GM18526 (cell line): Measurements from ENCODE around the gene IKZF3.

Experiments
- POLR2A ChIP-seq: IDR thresholded peaks from 3 replicates; pipeline ENCODE4 v1.6.1; 2011; ENCODE audit not compliant: insufficient read length; ENCODE audit errors: extremely low read depth

IKZF3 gene

DNA sequence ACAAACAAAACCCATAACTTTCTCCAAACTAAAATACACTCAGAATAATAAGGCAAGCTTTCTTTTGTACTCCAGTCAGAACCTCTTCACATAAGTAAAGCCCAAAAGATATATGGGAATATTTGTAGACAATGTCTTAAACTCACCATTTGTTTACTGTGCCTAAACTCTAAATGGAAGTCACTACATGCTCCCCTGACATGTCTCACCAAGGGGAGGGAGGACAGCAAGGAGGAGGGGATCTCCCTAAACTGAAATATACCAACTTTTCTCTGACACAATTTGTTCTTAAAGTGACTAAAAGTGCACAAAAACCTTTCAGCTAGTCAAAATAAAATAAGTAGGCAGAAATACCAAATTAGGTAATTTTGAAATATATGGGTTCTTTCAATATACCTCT lies 87.9 kb downstream of the IKZF3 start:
- no peak for TF ChIP-seq POLR2A

GRCh38 chr17:39775031-39775430 lies 89.1 kb downstream of the IKZF3 start:
- no peak for TF ChIP-seq POLR2A

DNA sequence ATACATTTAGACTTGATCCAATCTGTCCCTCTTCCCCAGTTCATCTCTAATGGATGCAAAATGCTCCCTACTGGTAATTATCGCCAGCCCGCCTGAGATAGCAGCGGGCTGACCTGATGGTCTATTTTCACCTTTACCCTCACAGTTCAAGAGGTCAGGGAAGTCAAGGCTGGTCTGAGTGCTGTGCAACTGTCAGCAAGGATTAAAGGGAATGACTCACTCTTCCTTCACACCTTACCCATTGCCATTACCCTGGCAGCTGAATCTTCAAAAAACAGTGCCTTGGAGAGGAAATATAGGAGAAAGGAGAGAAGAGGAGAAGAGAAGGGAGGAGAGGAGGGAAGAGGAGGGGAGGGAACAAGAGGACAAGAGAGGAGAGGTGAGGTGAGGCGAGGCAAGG lies 90.1 kb downstream of the IKZF3 start:
- TF ChIP-seq POLR2A = no peak

- TF ChIP-seq POLR2A = no peak
Observed at GRCh38 chr17:39772987-39773934, 90.9 kb downstream of the IKZF3 start.

DNA sequence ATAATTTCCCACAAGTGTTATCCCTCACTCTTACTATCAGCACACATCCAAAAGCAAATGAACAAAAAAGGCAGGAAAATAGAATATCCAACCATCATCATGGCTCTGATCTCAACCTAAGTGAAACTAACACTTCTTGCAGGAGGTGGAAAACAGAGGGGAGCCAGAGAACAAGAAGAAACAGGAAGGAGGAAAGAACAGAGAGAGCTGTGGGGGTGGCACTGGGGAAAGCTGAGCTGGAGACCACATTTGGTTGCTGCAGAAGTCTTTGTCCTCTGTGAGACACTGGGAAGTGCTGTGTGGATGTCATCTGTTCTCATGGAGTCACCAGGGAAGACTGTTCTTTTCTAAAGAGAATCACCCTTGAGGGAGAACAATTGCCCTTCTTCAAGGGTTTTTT lies 91.7 kb downstream of the IKZF3 start:
- TF ChIP-seq POLR2A = no peak

DNA sequence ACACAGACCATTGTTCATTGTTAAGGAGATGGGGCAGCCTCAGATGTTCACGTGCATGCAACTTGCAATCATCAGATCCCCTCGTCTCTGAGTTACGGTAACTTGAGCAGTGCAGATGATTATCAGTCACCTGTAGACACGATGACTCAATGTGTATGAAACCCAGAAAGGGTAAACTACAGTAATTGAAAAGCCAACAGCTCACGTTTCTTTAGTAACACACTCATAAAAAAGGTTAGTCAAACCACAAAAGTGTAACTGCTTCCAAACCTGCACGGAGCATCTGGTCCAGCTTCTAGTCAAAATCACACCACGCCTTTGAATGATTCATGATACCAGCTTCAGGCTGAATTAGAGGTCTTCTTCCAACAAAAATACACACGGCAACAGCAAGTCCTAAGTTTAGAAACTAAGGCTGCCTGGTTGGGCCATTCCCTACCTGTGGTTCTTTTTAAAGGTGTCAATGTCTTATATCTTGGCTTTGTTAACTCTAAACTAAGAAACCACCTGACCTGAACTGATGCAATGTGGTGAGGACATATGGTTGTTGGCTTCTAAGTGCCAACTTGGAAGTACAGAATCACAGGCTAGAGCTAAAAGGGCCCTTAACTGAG lies 94.0 kb downstream of the IKZF3 start:
- peak; percentile 16 for TF ChIP-seq POLR2A

GRCh38 chr17:39767147-39767546 lies 97.0 kb downstream of the IKZF3 start:
- no peak for TF ChIP-seq POLR2A

GRCh38 chr17:39765766-39766165 lies 98.3 kb downstream of the IKZF3 start:
- no peak for TF ChIP-seq POLR2A

GRCh38 chr17:39765175-39765574 lies 98.9 kb downstream of the IKZF3 start:
- no peak for TF ChIP-seq POLR2A

DNA sequence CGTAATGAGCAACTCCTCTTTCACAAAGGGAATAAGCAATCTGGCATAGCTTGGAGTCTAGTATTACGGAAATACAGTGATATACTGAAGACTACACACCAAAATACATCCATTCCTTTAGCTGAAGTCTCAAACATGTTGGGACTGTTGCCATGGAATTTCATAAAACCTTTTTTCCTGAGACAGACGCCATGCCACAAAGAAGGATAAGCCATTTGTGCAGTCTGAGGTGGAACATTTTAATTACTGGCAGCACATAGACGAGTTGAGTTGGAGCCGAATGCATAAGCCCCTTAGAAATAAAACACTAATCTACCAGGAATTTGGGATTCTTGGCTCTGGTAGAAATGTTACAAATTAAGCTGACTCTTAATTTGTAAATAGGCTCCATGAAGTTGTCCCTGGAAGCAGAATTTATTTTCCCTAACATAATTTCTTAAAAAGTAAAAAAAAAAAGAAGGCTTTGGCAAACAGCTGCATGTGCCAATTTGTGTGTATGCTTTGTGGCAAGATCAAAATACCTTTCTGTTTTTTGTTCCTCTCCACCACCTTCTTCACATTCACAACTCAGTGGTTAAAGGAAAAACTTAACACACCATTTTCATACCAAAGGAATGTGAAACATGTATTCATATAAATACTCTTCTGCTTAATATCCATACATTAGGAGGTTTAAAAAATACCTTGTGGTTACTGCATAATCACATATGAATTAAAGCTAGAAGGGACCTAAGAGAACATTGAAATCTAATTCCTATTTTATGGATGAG lies 100.9 kb downstream of the IKZF3 start:
- TF ChIP-seq POLR2A = no peak

GRCh38 chr17:39761861-39762496 lies 102.1 kb downstream of the IKZF3 start:
- TF ChIP-seq POLR2A = no peak

DNA sequence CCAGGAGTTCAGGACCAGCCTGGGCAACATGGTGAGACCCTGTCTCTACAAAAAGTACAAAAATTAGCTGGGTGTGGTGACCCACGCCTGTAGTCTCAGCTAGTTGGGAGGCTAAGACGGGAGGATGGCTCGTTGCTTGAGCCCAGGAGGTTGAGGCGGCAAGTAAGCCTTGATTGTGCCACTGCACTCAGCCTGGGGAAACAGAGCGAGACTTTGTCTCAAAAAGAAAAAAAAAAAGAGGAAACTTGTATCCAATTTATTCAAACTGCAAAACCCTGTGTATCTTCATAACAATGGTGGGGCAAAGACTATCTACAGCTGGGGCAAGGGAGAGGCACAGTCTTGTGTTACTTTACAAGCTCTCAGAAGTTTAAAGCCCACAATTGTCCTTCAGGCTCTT lies 104.9 kb downstream of the IKZF3 start:
- no peak for TF ChIP-seq POLR2A

GRCh38 chr17:39757931-39758873 lies 105.9 kb downstream of the IKZF3 start:
- TF ChIP-seq POLR2A = no peak

DNA sequence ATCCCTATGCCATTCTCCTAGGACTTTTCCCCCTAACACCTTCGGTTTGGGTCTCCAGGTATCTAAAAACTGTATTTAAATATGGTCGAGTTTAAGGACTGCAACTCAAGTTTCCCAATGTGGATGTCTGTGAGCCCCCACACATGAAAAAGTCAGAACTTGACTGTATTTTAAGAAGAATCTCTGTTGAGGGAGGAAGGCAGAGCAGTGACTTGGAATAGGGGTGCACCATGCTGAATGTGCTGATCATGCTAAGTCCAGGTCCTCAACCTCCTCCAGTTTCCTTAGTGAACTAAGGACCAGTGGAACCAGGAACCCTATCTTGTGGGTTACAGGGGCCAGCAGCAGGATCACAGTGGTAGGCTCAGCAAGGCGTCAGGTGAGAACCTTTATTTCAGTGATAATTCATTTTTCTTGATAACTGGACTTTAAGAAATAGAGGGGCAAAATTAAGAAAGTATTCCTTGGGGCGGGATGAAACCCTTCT lies 106.9 kb downstream of the IKZF3 start:
- no peak for TF ChIP-seq POLR2A

DNA sequence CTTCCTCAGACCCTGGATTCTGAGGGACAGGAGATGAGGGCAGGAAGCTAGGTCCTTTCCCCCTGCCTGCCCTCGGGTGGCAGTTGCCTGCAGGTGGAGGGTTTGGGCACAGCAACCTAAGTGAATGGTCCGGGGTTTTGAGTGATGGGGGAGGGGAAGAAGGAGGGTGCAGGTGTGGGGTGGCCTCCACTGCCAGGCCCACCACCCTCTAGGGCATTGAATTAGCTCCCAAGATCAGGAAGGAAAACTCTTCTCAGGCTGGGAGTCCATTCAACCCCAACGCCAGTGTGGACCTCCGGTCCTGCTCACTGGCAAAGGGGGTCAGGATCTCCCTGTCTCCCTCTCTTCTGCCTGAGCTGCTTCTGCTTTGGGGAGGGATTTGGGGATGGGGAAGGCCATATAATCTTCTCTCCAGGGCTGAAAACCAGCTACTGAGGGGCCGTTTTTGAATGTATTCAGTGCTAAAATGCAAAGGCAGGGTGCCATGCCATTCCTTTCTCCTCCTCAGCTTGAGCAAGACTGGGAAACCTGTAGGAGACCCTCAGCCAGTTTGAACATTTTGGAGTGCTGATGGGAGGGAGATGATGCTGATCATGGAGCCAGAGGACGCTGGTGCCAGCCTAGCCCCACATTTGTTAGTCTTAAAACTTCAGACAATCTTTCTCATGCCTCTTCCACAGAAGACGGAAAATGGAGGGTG lies 107.6 kb downstream of the IKZF3 start:
- peak; percentile 7 for TF ChIP-seq POLR2A
